IMR-90 (cell line): ENCODE results near the gene PACS1. TPM values are rescaled to one million over a fixed set of nuclear protein-coding genes. Genes with fewer than 3 reads are reported as not detected.

Experiments used
- ATAC-seq: fragments of 200-7000 bp; cut with Tn5 transposase; 2 replicates; pipeline ENCODE4 v1.9.1; 2020; ENCODE audit warnings: low read depth, mild to moderate bottlenecking, moderate library complexity
- BruUV-seq: library from RNA; stranded (reverse); fragments of 400-500 nt; replicated peaks from 2 replicates; lab custom pipeline; 2021; lab: Mats Ljungman, UMichigan
- CTCF ChIA-PET: fragments of 300-600 bp; formaldehyde crosslinking; extraction: SDS; loops from one replicate; lab custom pipeline; 2021; ENCODE audit warnings: antibody characterized with exemption; lab: Yijun Ruan, JAX
- POLR2A ChIA-PET: fragments of 300-600 bp; sonication (Branson Sonifier 250); formaldehyde crosslinking; loops from one replicate; lab custom pipeline; 2022; ENCODE audit warnings: antibody characterized with exemption; ENCODE audit not compliant: unreplicated experiment; lab: Charles Lee
- DNase-seq: peaks from one replicate; pipeline ENCODE4 v3.0.0; 2013
- H2AFZ ChIP-seq: replicated peaks from 2 replicates; pipeline ENCODE3; 2013; ENCODE audit warnings: low read length, mild to moderate bottlenecking; ENCODE audit not compliant: poor library complexity
- H2AK5ac ChIP-seq: 2 replicates; pipeline ENCODE4 v1.6.1; 2013; ENCODE audit warnings: low read depth, low read length, inconsistent platforms
- H2AK9ac ChIP-seq: replicated peaks from 2 replicates; pipeline ENCODE3; 2013; ENCODE audit warnings: mild to moderate bottlenecking, low read depth, low read length, moderate library complexity; ENCODE audit not compliant: poor library complexity
- H2BK120ac ChIP-seq: 2 replicates; pipeline ENCODE4 v1.6.1; 2013; ENCODE audit warnings: low read depth, low read length, inconsistent platforms
- H2BK15ac ChIP-seq: 3 replicates; pipeline ENCODE4 v1.6.1; 2013; ENCODE audit warnings: low read depth, low read length, inconsistent platforms
- H2BK20ac ChIP-seq: 2 replicates; pipeline ENCODE4 v1.6.1; 2013; ENCODE audit warnings: low read depth, mild to moderate bottlenecking, inconsistent platforms, low read length, moderate library complexity
- H2BK5ac ChIP-seq: 2 replicates; pipeline ENCODE4 v1.6.1; 2013; ENCODE audit warnings: mild to moderate bottlenecking, low read depth, low read length, inconsistent platforms; ENCODE audit not compliant: poor library complexity, severe bottlenecking
- H3K14ac ChIP-seq: replicated peaks from 2 replicates; pipeline ENCODE4 v1.6.1; 2013; ENCODE audit warnings: low read depth, low read length, inconsistent platforms
- H3K18ac ChIP-seq: 2 replicates; pipeline ENCODE4 v1.6.1; 2013; ENCODE audit warnings: low read depth, low read length, control low read depth
- H3K23ac ChIP-seq: 2 replicates; pipeline ENCODE4 v1.6.1; 2013; ENCODE audit warnings: low read depth, low read length, inconsistent platforms
- H3K27ac ChIP-seq: 2 replicates; pipeline ENCODE4 v1.5.1; 2013; ENCODE audit warnings: mild to moderate bottlenecking, control low read depth, low read length; ENCODE audit not compliant: insufficient read depth
- H3K27me3 ChIP-seq: 2 replicates; pipeline ENCODE4 v1.6.1; 2013; ENCODE audit warnings: low read length; ENCODE audit not compliant: control insufficient read depth, insufficient read depth
- H3K36me3 ChIP-seq: 2 replicates; pipeline ENCODE4 v1.6.1; 2013; ENCODE audit warnings: low read length, mixed read lengths; ENCODE audit not compliant: control insufficient read depth, insufficient read depth
- H3K4ac ChIP-seq: 2 replicates; pipeline ENCODE4 v1.6.1; 2013; ENCODE audit warnings: low read depth, low read length, inconsistent platforms
- H3K4me1 ChIP-seq: 2 replicates; pipeline ENCODE4 v1.6.1; 2013; ENCODE audit warnings: low read length, mixed read lengths; ENCODE audit not compliant: control insufficient read depth, insufficient read depth
- H3K4me2 ChIP-seq: 2 replicates; pipeline ENCODE4 v1.6.1; 2013; ENCODE audit warnings: low read depth, mild to moderate bottlenecking, control low read depth, low read length, moderate library complexity
- H3K4me3 ChIP-seq: 2 replicates; pipeline ENCODE4 v1.5.1; 2013; ENCODE audit warnings: low read depth, mild to moderate bottlenecking, control low read depth, low read length, moderate library complexity; ENCODE audit not compliant: insufficient read depth
- H3K56ac ChIP-seq: 2 replicates; pipeline ENCODE4 v1.6.1; 2013; ENCODE audit warnings: low read length, inconsistent platforms; ENCODE audit not compliant: insufficient read depth; ENCODE audit errors: extremely low read depth
- H3K79me1 ChIP-seq, 2 experiments: 2 replicates each; pipeline ENCODE4 v1.6.1; 2013; ENCODE audit warnings: low read length in 2 of 2, inconsistent platforms in 1 of 2, low read depth in 1 of 2
- H3K9ac ChIP-seq: 2 replicates; pipeline ENCODE4 v1.6.1; 2013; ENCODE audit warnings: low read depth, low read length, control low read depth
- H3K9me1 ChIP-seq: 2 replicates; pipeline ENCODE4 v1.6.1; 2013; ENCODE audit warnings: low read length, inconsistent platforms; ENCODE audit not compliant: insufficient read depth
- H3K9me3 ChIP-seq: 2 replicates; pipeline ENCODE4 v1.6.1; 2013; ENCODE audit warnings: low read length; ENCODE audit not compliant: control insufficient read depth, insufficient read depth
- H4K20me1 ChIP-seq: 2 replicates; pipeline ENCODE4 v1.6.1; 2013; ENCODE audit warnings: low read length, inconsistent platforms; ENCODE audit not compliant: insufficient read depth
- H4K5ac ChIP-seq: 2 replicates; pipeline ENCODE4 v1.6.1; 2013; ENCODE audit warnings: mild to moderate bottlenecking, low read depth, low read length, control low read depth
- H4K8ac ChIP-seq, 2 experiments: 2 replicates each; pipeline ENCODE4 v1.6.1; 2013; ENCODE audit warnings: low read depth in 2 of 2, low read length in 2 of 2, control low read depth in 1 of 2, inconsistent platforms in 1 of 2
- H4K91ac ChIP-seq: 2 replicates; pipeline ENCODE4 v1.6.1; 2013; ENCODE audit warnings: low read depth, low read length, inconsistent platforms; ENCODE audit not compliant: insufficient read depth
- BHLHE40 ChIP-seq: fragments of 150-350 bp; IDR thresholded peaks from 2 replicates; pipeline ENCODE4 v1.6.1; 2016; ENCODE audit warnings: mild to moderate bottlenecking, low read depth, low read length
- CEBPB ChIP-seq: IDR thresholded peaks from 2 replicates; pipeline ENCODE4 v1.6.1; 2012; ENCODE audit warnings: low read depth, low read length, improper control_type of control experiment
- CHD1 ChIP-seq: IDR thresholded peaks from 2 replicates; pipeline ENCODE4 v1.6.1; 2012; ENCODE audit warnings: low read depth, low read length, improper control_type of control experiment
- CTCF ChIP-seq: conservative IDR thresholded peaks from 2 replicates; pipeline ENCODE4 v1.5.1; 2012; ENCODE audit warnings: mild to moderate bottlenecking, low read depth, low read length, improper control_type of control experiment
- ELK1 ChIP-seq: fragments of 150-350 bp; IDR thresholded peaks from 2 replicates; pipeline ENCODE4 v1.6.1; 2016; ENCODE audit warnings: low read depth, mild to moderate bottlenecking, low read length, moderate library complexity, borderline replicate concordance
- FOS ChIP-seq: fragments of 150-350 bp; IDR thresholded peaks from 2 replicates; pipeline ENCODE4 v1.6.1; 2016; ENCODE audit warnings: low read depth, low read length
- MAFK ChIP-seq: IDR thresholded peaks from 2 replicates; pipeline ENCODE4 v1.6.1; 2012; ENCODE audit warnings: low read depth, low read length, improper control_type of control experiment
- MAZ ChIP-seq: IDR thresholded peaks from 2 replicates; pipeline ENCODE4 v1.6.1; 2012; ENCODE audit warnings: low read depth, mild to moderate bottlenecking, low read length, improper control_type of control experiment, moderate library complexity, borderline replicate concordance
- POLR2A ChIP-seq: IDR thresholded peaks from 2 replicates; pipeline ENCODE4 v1.6.1; 2012; ENCODE audit warnings: mild to moderate bottlenecking, low read depth, low read length
- RAD21 ChIP-seq: IDR thresholded peaks from 2 replicates; pipeline ENCODE4 v1.6.1; 2012; ENCODE audit warnings: low read length, improper control_type of control experiment
- RCOR1 ChIP-seq: IDR thresholded peaks from 2 replicates; pipeline ENCODE4 v1.6.1; 2012; ENCODE audit warnings: mild to moderate bottlenecking, low read length, improper control_type of control experiment; ENCODE audit not compliant: insufficient replicate concordance
- SMC3 ChIP-seq: fragments of 150-350 bp; IDR thresholded peaks from 2 replicates; pipeline ENCODE4 v1.6.1; 2016; ENCODE audit warnings: low read depth, mild to moderate bottlenecking, antibody characterized with exemption, low read length, moderate library complexity
- USF2 ChIP-seq: fragments of 150-350 bp; IDR thresholded peaks from 2 replicates; pipeline ENCODE4 v1.6.1; 2017; ENCODE audit warnings: mild to moderate bottlenecking, antibody characterized with exemption, low read length, low read depth
- WGBS, 2 experiments: methylation state at CpG; one replicate each; pipeline versions ENCODE4 v1.1.5 to v1.1.7; 2013; ENCODE audit warnings: missing lambda C conversion rate in 2 of 2; ENCODE audit not compliant: insufficient read length in 1 of 2; ENCODE audit errors: extremely low coverage in 2 of 2; 5-methylcytosine and 5-hydroxymethylcytosine counted together
- dilution Hi-C: fragments of 300-500 bp; cut with HindIII; formaldehyde crosslinking; loops from one replicate; pipeline ENCODE4 v1.14.3; 2018; ENCODE audit warnings: low sequenced_read_pairs; ENCODE audit not compliant: unreplicated experiment
- in situ Hi-C: fragments of 300-500 bp; cut with MboI; formaldehyde crosslinking; loops from 3 replicates; pipeline ENCODE4 v1.14.3; 2019; ENCODE audit warnings: low sequenced_read_pairs, inconsistent platforms, mixed read lengths
- intact Hi-C: fragments of 100-400 bp; cut with micrococcal nuclease; formaldehyde crosslinking; loops from 2 replicates; pipeline ENCODE4 v1.10.0; 2022
- polyA plus RNA-seq, 3 experiments: library from polyadenylated mRNA; depleted of rRNA; stranded (reverse); fragments of >200 nt; gene quantifications; 2 replicates each; pipeline ENCODE4 v1.2.3, GENCODE V29; 2012; ENCODE audit warnings: low replicate concordance in 1 of 3
- total RNA-seq: library from RNA; depleted of rRNA; stranded (reverse); fragments of >200 nt; gene quantifications from 2 replicates; pipeline ENCODE4 v1.2.3, GENCODE V29; 2012

The PACS1 gene
- total and polyA plus RNA-seq, 2 of the 4 experiments (the other 2 are of a cell fraction): 7.3 to 32.0 TPM

GRCh38 chr11:66279092-66279734 is 209.1 kb downstream of the PACS1 start:
- no TSS peak for BruUV-seq
- H2AFZ ChIP-seq: no peak overlapping the region
- TF ChIP-seq RCOR1 (no peak), MAZ (no peak), BHLHE40 (no peak), MAFK (no peak), USF2 (no peak), POLR2A (no peak), CHD1 (no peak), ELK1 (no peak), RAD21 (no peak), CEBPB (no peak), FOS (no peak), CTCF (no peak), SMC3 (no peak)

More at GRCh38 chr11:66279092-66279734, 209.1 kb downstream of the PACS1 start:
- 50% methylated on average over 8 of the region's 15 CpGs; no CpG with 5 or more reads in 1 of the 2 experiments for WGBS, 2 experiments
- intact Hi-C loops (no loop called here), dilution Hi-C loops (no loop called here), in situ Hi-C loops (no loop called here)
- Histone ChIP-seq H3K4ac (no peak overlapping the region), H4K20me1 (peaks cover 36% of the 10 kb centered on the region), H3K9ac (no peak overlapping the region), H2AK5ac (no peak overlapping the region), H3K14ac (no peak overlapping the region), H2BK15ac (no peak overlapping the region), H3K18ac (no peak overlapping the region), H2BK5ac (no peak overlapping the region), H3K36me3 (peaks cover 21% of the 10 kb centered on the region), H3K56ac (no peak overlapping the region), H3K9me1 (peaks cover 6% of the 10 kb centered on the region; the same call in 1 of the 2 replicates), H4K8ac (no peak overlapping the region), H3K9me3 (no peaks in the 10 kb centered on the region), H4K91ac (no peak overlapping the region), H3K79me1 (peaks cover 0 to 5% of the 10 kb centered on the region in 2 experiments; a peak in 1 of 4 replicates), H2BK20ac (no peak overlapping the region), H3K4me3 (no peak overlapping the region), H3K4me1 (peaks cover 5% of the 10 kb centered on the region; the same call in 1 of the 2 replicates), H3K4me2 (no peak overlapping the region), H3K27ac (no peak overlapping the region), H4K5ac (no peak overlapping the region), H3K23ac (no peak overlapping the region), H2AK9ac (peak overlapping the region; percentile 50), H3K27me3 (no peaks in the 10 kb centered on the region; the same call in 1 of the 2 replicates), H2BK120ac (no peak overlapping the region)
- no peak for ATAC-seq
- CTCF ChIA-PET: interaction anchor here (0.6 kb wide), 1 partner anchor 56 kb away, joined by 3 read pairs; no protein-coding TSS in a partner anchor
- no peak for DNase-seq
- POLR2A ChIA-PET: no interaction called here
